ENCODE measurements around the gene SPTSSB.

- TF ChIP-seq CTCF (IDR thresholded peaks at IDR 0.05) (no peak), REST (IDR thresholded peaks at IDR 0.05; ENCODE audit: insufficient read depth in 1 of 2, low read depth in 2 of 2, low read length in 1 of 2) (no peak), TCF7L2 (IDR thresholded peaks at IDR 0.05; ENCODE audit: low read depth, low read length) (no peak), SIN3A (IDR thresholded peaks at IDR 0.05; ENCODE audit: borderline replicate concordance, insufficient read depth, low read depth, low read length) (no peak)
Observed at GRCh38 chr3:161345023-161345422, 26.3 kb downstream of the SPTSSB start.

All from Panc1 (cell line).